Measurements from ENCODE around the gene GEMIN7.

DNA sequence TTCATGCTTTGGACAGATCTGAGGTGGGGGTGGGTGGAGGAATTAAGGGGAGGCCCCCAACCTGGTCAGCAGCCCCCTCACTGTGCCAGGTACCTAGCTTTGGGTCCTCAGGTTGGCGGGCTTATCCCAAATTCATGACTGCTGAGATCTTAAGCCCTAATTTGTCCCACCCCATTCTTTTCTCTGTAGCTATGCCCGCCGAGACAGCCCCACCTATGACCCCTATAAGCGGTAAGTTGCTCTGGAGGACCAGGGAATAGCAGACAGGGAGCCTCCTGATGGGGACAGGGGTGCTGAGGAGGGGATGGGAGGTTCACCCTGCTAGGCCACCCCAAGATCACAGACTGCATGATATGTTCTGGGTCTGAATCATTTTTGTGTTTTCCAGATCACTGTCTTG lies 17.1 kb upstream of the GEMIN7 start:
- TF ChIP-seq, protein P1, sequence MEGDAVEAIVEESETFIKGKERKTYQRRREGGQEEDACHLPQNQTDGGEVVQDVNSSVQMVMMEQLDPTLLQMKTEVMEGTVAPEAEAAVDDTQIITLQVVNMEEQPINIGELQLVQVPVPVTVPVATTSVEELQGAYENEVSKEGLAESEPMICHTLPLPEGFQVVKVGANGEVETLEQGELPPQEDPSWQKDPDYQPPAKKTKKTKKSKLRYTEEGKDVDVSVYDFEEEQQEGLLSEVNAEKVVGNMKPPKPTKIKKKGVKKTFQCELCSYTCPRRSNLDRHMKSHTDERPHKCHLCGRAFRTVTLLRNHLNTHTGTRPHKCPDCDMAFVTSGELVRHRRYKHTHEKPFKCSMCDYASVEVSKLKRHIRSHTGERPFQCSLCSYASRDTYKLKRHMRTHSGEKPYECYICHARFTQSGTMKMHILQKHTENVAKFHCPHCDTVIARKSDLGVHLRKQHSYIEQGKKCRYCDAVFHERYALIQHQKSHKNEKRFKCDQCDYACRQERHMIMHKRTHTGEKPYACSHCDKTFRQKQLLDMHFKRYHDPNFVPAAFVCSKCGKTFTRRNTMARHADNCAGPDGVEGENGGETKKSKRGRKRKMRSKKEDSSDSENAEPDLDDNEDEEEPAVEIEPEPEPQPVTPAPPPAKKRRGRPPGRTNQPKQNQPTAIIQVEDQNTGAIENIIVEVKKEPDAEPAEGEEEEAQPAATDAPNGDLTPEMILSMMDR (IDR thresholded peaks at IDR 0.05) = no peak
- TF ChIP-seq POLR2A (IDR thresholded peaks at IDR 0.05) = no peak
- no peak for TF ChIP-seq POLR2AphosphoS5 (IDR thresholded peaks at IDR 0.05)
- no peak for TF ChIP-seq EP300 (IDR thresholded peaks at IDR 0.05; ENCODE audit: low read depth)

Data from transverse colon (tissue), 4 donors.